Femur (tissue), 1 donor: ENCODE results near the gene GBX1.

Source experiments
- DNase-seq: peaks from one replicate; pipeline ENCODE4 v3.0.0-alpha.2; 2017

The GBX1 gene

GRCh38 chr7:151138153-151138851 is 29.2 kb downstream of the GBX1 start:
- DNase-seq = no peak

GRCh38 chr7:151137791-151138152 is 29.7 kb downstream of the GBX1 start:
- DNase-seq = peak; percentile 18

- peak; percentile 33 for DNase-seq
Measured at GRCh38 chr7:151137076-151137675, 30.3 kb downstream of the GBX1 start.

GRCh38 chr7:151135866-151136843 is 31.3 kb downstream of the GBX1 start:
- DNase-seq = no peak

- no peak for DNase-seq
Measured at GRCh38 chr7:151135525-151135845, 32.0 kb downstream of the GBX1 start.

- no peak for DNase-seq
Measured at GRCh38 chr7:151134743-151135524, 32.6 kb downstream of the GBX1 start.

GRCh38 chr7:151133986-151134742 is 33.3 kb downstream of the GBX1 start:
- no peak for DNase-seq

- DNase-seq = no peak
Measured at GRCh38 chr7:151133266-151133985, 34.1 kb downstream of the GBX1 start.

- peak; percentile 12 for DNase-seq
Measured at GRCh38 chr7:151132461-151133205, 34.9 kb downstream of the GBX1 start.

GRCh38 chr7:151131592-151132293 is 35.8 kb downstream of the GBX1 start:
- peak; percentile 84 for DNase-seq

- no peak for DNase-seq
Measured at GRCh38 chr7:151131224-151131591, 36.3 kb downstream of the GBX1 start.

- DNase-seq = no peak
Measured at GRCh38 chr7:151130741-151131157, 36.7 kb downstream of the GBX1 start.

GRCh38 chr7:151129960-151130591 is 37.4 kb downstream of the GBX1 start:
- no peak for DNase-seq

- DNase-seq = no peak
Measured at GRCh38 chr7:151129117-151129959, 38.2 kb downstream of the GBX1 start.

GRCh38 chr7:151128716-151129115 is 38.8 kb downstream of the GBX1 start:
- no peak for DNase-seq

GRCh38 chr7:151128144-151128543 is 39.4 kb downstream of the GBX1 start:
- no peak for DNase-seq

- DNase-seq = no peak
Measured at GRCh38 chr7:151126491-151127137, 40.9 kb downstream of the GBX1 start.

GRCh38 chr7:151125846-151126481 is 41.5 kb downstream of the GBX1 start:
- no peak for DNase-seq
